ENCODE data around the gene BPIFB4.

DNA sequence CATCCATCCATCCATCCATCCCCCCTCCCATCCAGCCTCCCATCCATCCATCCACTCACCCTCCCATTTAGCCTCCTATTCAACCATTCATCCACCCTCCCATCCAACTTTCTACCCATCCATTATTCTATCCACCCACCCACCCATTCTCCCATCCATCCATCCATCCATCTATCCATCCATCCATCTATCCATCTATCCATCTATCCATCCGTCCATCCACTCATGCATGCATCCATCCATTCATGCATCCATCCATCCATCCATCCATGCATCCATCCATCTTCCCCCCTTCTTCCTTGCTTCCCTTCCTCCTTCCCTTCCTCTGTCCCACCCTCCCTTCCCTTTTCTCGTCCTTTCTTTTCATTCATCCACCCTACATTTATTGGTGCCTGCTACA lies 4.8 kb upstream of the BPIFB4 start:
- TF ChIP-seq, protein P1, sequence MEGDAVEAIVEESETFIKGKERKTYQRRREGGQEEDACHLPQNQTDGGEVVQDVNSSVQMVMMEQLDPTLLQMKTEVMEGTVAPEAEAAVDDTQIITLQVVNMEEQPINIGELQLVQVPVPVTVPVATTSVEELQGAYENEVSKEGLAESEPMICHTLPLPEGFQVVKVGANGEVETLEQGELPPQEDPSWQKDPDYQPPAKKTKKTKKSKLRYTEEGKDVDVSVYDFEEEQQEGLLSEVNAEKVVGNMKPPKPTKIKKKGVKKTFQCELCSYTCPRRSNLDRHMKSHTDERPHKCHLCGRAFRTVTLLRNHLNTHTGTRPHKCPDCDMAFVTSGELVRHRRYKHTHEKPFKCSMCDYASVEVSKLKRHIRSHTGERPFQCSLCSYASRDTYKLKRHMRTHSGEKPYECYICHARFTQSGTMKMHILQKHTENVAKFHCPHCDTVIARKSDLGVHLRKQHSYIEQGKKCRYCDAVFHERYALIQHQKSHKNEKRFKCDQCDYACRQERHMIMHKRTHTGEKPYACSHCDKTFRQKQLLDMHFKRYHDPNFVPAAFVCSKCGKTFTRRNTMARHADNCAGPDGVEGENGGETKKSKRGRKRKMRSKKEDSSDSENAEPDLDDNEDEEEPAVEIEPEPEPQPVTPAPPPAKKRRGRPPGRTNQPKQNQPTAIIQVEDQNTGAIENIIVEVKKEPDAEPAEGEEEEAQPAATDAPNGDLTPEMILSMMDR (conservative IDR thresholded peaks at IDR 0.05; ENCODE audit: low read depth, low read length): no peak
- no peak for TF ChIP-seq EZH2 (IDR thresholded peaks at IDR 0.05; ENCODE audit: borderline replicate concordance, low read depth, low read length, poor library complexity, severe bottlenecking)
